Measurements from ENCODE around the gene GBX2.
A peak's percentile ranks its signal among the peaks of the same experiment; 100 is the strongest.

GBX2 gene

DNA sequence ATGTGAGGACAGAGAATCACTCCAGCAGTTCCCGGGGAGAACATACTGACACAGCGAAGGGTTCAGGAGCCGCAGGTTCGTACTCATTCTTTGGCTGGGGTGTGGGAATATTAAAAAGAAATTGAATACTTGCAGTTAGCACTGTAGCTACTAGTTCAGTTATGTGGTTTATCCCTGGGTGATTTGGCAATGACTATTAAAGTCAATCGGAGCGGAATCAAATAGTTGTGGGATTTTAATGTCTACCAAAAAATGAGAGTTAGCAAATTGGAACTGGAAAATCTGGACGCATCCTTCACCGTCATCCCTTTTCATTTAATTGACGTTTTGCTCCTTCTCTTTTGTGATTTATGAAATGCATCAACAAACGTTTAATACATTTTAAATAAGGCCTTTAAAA, 50.8 kb downstream of the GBX2 start:
- no peak overlapping the region for H3K4me3 ChIP-seq (ENCODE audit: low read depth, low read length)
- in situ Hi-C loops (cut with HindIII; ENCODE audit: low sequenced_read_pairs), result no loop called here
- DNase-seq (ENCODE audit: low read depth, low spot score), result peak; percentile 55
- TF ChIP-seq, protein P1, sequence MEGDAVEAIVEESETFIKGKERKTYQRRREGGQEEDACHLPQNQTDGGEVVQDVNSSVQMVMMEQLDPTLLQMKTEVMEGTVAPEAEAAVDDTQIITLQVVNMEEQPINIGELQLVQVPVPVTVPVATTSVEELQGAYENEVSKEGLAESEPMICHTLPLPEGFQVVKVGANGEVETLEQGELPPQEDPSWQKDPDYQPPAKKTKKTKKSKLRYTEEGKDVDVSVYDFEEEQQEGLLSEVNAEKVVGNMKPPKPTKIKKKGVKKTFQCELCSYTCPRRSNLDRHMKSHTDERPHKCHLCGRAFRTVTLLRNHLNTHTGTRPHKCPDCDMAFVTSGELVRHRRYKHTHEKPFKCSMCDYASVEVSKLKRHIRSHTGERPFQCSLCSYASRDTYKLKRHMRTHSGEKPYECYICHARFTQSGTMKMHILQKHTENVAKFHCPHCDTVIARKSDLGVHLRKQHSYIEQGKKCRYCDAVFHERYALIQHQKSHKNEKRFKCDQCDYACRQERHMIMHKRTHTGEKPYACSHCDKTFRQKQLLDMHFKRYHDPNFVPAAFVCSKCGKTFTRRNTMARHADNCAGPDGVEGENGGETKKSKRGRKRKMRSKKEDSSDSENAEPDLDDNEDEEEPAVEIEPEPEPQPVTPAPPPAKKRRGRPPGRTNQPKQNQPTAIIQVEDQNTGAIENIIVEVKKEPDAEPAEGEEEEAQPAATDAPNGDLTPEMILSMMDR (IDR thresholded peaks at IDR 0.05; ENCODE audit: low read depth, low read length), result no peak

Data from astrocyte of the spinal cord (primary cell).